PFSK-1 (cell line): Measurements from ENCODE around the gene SPECC1.

ENCODE experiments used
- FOXP2 ChIP-seq: optimal IDR thresholded peaks from 2 replicates; pipeline ENCODE3; 2011; ENCODE audit warnings: borderline replicate concordance, control low read depth, inconsistent platforms; ENCODE audit not compliant: insufficient read depth; ENCODE audit errors: extremely low read length, extremely low read depth
- POLR2AphosphoS5 ChIP-seq: IDR thresholded peaks from 2 replicates; pipeline ENCODE4 v1.6.1; 2012; ENCODE audit warnings: low read depth, mild to moderate bottlenecking, control low read depth, low read length, moderate library complexity
- REST ChIP-seq, 2 experiments: IDR thresholded peaks; 2 replicates each; pipeline versions ENCODE4 v1.6.1 to v1.8.0; 2011 to 2012; ENCODE audit warnings: low read depth in 2 of 2, low read length in 2 of 2, control low read depth in 1 of 2, inconsistent platforms in 1 of 2, mild to moderate bottlenecking in 1 of 2, moderate library complexity in 1 of 2; ENCODE audit not compliant: insufficient read depth in 1 of 2
- SIN3A ChIP-seq: IDR thresholded peaks from 2 replicates; pipeline ENCODE4 v1.6.1; 2012; ENCODE audit warnings: mild to moderate bottlenecking, low read length, moderate library complexity, borderline replicate concordance; ENCODE audit not compliant: insufficient read depth
- TAF1 ChIP-seq: IDR thresholded peaks from 2 replicates; pipeline ENCODE4 v1.6.1; 2012; ENCODE audit warnings: low read length, control low read depth, borderline replicate concordance; ENCODE audit not compliant: insufficient read depth

GRCh38 chr17:20276421-20276820 lies 267.3 kb downstream of the SPECC1 start:
- TF ChIP-seq TAF1 (no peak), POLR2AphosphoS5 (no peak), SIN3A (no peak), REST (IDR thresholded peaks at IDR 0.05; ENCODE audit: insufficient read depth in 1 of 2, low read depth in 2 of 2, low read length in 2 of 2) (no peak), FOXP2 (no peak)
